H1 (cell line): ENCODE results near the gene LRRC8D. TPM values are rescaled to one million over a fixed set of nuclear protein-coding genes. Genes with fewer than 3 reads are reported as not detected.

Experiments
- CTCF ChIA-PET: fragments of 300-600 bp; sonication (Branson Sonifier 250); formaldehyde crosslinking; loops from one replicate; lab custom pipeline; 2021; ENCODE audit not compliant: partially characterized antibody; lab: Charles Lee
- POLR2A ChIA-PET: fragments of 300-600 bp; sonication (Branson Sonifier 250); formaldehyde crosslinking; loops from one replicate; lab custom pipeline; 2021; ENCODE audit warnings: inconsistent platforms; ENCODE audit not compliant: partially characterized antibody; lab: Charles Lee
- DNase-seq, 2 experiments: peaks; one replicate each; pipeline versions ENCODE4 v3.0.0 to v3.0.0-alpha.2; 2010 to 2022; ENCODE audit warnings: low spot score in 2 of 2, low read depth in 1 of 2, mixed read lengths in 1 of 2
- FAIRE-seq: peaks from 2 replicates; lab custom pipeline; 2011; peaks lifted over from hg19 to GRCh38; lab: Jason Lieb, UNC
- H2AFZ ChIP-seq: 2 replicates; pipeline ENCODE4 v1.8.1; 2012; ENCODE audit warnings: low read length, inconsistent platforms
- H2AK5ac ChIP-seq: 2 replicates; pipeline ENCODE4 v1.6.1; 2013; ENCODE audit warnings: low read depth, low read length
- H2BK120ac ChIP-seq: replicated peaks from 2 replicates; pipeline ENCODE3; 2013; ENCODE audit warnings: low read depth, low read length, inconsistent platforms
- H2BK12ac ChIP-seq: 2 replicates; pipeline ENCODE4 v1.6.1; 2013; ENCODE audit warnings: low read depth, low read length
- H2BK15ac ChIP-seq: 2 replicates; pipeline ENCODE4 v1.6.1; 2013; ENCODE audit warnings: low read length
- H2BK20ac ChIP-seq: 2 replicates; pipeline ENCODE4 v1.6.1; 2013; ENCODE audit warnings: low read length
- H2BK5ac ChIP-seq: 2 replicates; pipeline ENCODE4 v1.6.1; 2013; ENCODE audit warnings: low read depth, low read length
- H3K14ac ChIP-seq: 2 replicates; pipeline ENCODE4 v1.6.1; 2013; ENCODE audit warnings: inconsistent platforms; ENCODE audit not compliant: insufficient read length
- H3K18ac ChIP-seq: 2 replicates; pipeline ENCODE4 v1.6.1; 2013; ENCODE audit warnings: low read length; ENCODE audit errors: extremely low read depth
- H3K23ac ChIP-seq: 2 replicates; pipeline ENCODE4 v1.6.1; 2013; ENCODE audit warnings: inconsistent platforms; ENCODE audit not compliant: insufficient read length
- H3K23me2 ChIP-seq: 2 replicates; pipeline ENCODE4 v1.6.1; 2013; ENCODE audit warnings: low read depth, low read length
- H3K27ac ChIP-seq: 2 replicates; pipeline ENCODE4 v1.6.1; 2011; ENCODE audit warnings: low read depth, low read length, inconsistent platforms
- H3K27me3 ChIP-seq, 4 experiments: replicated peaks in 1 of 4; 1 replicate in 1 of 4; 2 replicates in 3 of 4; pipeline versions ENCODE4 v1.6.1 to v1.8.1; 2011 to 2013; ENCODE audit warnings: low read length in 3 of 4, mild to moderate bottlenecking in 3 of 4, inconsistent platforms in 2 of 4, mixed read lengths in 2 of 4, moderate library complexity in 1 of 4; ENCODE audit not compliant: control insufficient read depth in 3 of 4, insufficient read depth in 3 of 4; ENCODE audit errors: extremely low read depth in 1 of 4
- H3K36me3 ChIP-seq, 4 experiments: 2 replicates each; pipeline versions ENCODE4 v1.6.1 to v1.8.1; 2011 to 2013; ENCODE audit warnings: mild to moderate bottlenecking in 4 of 4, low read length in 3 of 4, moderate library complexity in 2 of 4, control low read depth in 1 of 4, inconsistent platforms in 1 of 4; ENCODE audit not compliant: insufficient read depth in 4 of 4, control insufficient read depth in 2 of 4
- H3K4ac ChIP-seq: replicated peaks from 2 replicates; pipeline ENCODE3; 2013; ENCODE audit warnings: low read length, low read depth, mixed read lengths, inconsistent platforms; ENCODE audit not compliant: insufficient read length
- H3K4me1 ChIP-seq, 4 experiments: replicated peaks in 1 of 4; 1 replicate in 1 of 4; 2 replicates in 3 of 4; pipeline versions ENCODE4 v1.6.1 to v1.8.1; 2011 to 2013; ENCODE audit warnings: low read length in 3 of 4, inconsistent platforms in 2 of 4, mixed read lengths in 1 of 4; ENCODE audit not compliant: insufficient read depth in 4 of 4, control insufficient read depth in 3 of 4
- H3K4me2 ChIP-seq, 2 experiments: 2 replicates each; pipeline versions ENCODE4 v1.6.1 to v1.8.1; 2011 to 2013; ENCODE audit warnings: low read depth in 2 of 2, low read length in 2 of 2, control low read depth in 1 of 2, inconsistent platforms in 1 of 2, mild to moderate bottlenecking in 1 of 2; ENCODE audit not compliant: insufficient read depth in 1 of 2
- H3K4me3 ChIP-seq, 4 experiments: fragments of 200-600, 300-600 bp in 1 of 4; sonication (generic), shearing (Covaris generic), sonication (Bioruptor Twin) in 1 of 4; 2 replicates each; pipeline versions ENCODE4 v1.5.1 to v1.8.1; 2011 to 2016; ENCODE audit warnings: low read length in 4 of 4, low read depth in 3 of 4, control low read depth in 2 of 4, inconsistent platforms in 2 of 4, mild to moderate bottlenecking in 2 of 4, mixed read lengths in 1 of 4, moderate library complexity in 1 of 4; ENCODE audit not compliant: insufficient read depth in 2 of 4; ENCODE audit errors: extremely low read depth in 1 of 4
- H3K56ac ChIP-seq: replicated peaks from 2 replicates; pipeline ENCODE3; 2013; ENCODE audit warnings: low read depth, mild to moderate bottlenecking, mixed read lengths, low read length, inconsistent platforms; ENCODE audit not compliant: insufficient read length
- H3K79me1 ChIP-seq: 2 replicates; pipeline ENCODE4 v1.6.1; 2013; ENCODE audit warnings: low read depth, low read length, control low read depth
- H3K79me2 ChIP-seq, 2 experiments: 2 replicates each; pipeline versions ENCODE4 v1.6.1 to v1.8.1; 2012 to 2013; ENCODE audit warnings: low read length in 2 of 2, mild to moderate bottlenecking in 2 of 2, inconsistent platforms in 1 of 2; ENCODE audit not compliant: insufficient read depth in 2 of 2, control insufficient read depth in 1 of 2
- H3K9ac ChIP-seq, 4 experiments: replicated peaks in 1 of 4; 1 replicate in 1 of 4; 2 replicates in 3 of 4; pipeline versions ENCODE4 v1.6.1 to v1.8.1; 2011 to 2013; ENCODE audit warnings: low read depth in 3 of 4, low read length in 3 of 4, control low read depth in 2 of 4, mild to moderate bottlenecking in 2 of 4, moderate library complexity in 2 of 4, inconsistent platforms in 1 of 4; ENCODE audit errors: extremely low read depth in 1 of 4
- H3K9me3 ChIP-seq, 2 experiments: 2 replicates each; pipeline versions ENCODE4 v1.6.1 to v1.8.1; 2012 to 2013; ENCODE audit warnings: mild to moderate bottlenecking in 2 of 2, moderate library complexity in 2 of 2, control low read depth in 1 of 2, inconsistent platforms in 1 of 2, low read depth in 1 of 2, low read length in 1 of 2, mixed read lengths in 1 of 2; ENCODE audit not compliant: insufficient read depth in 2 of 2
- H4K20me1 ChIP-seq, 2 experiments: replicated peaks in 1 of 2; 2 replicates each; pipeline versions ENCODE3 to v1.8.1; 2011 to 2013; ENCODE audit warnings: inconsistent platforms in 2 of 2, low read length in 2 of 2, mild to moderate bottlenecking in 1 of 2; ENCODE audit not compliant: insufficient read depth in 2 of 2, control insufficient read depth in 1 of 2
- H4K5ac ChIP-seq: 2 replicates; pipeline ENCODE4 v1.6.1; 2013; ENCODE audit warnings: low read length, low read depth, mixed read lengths, inconsistent platforms; ENCODE audit not compliant: insufficient read length
- H4K8ac ChIP-seq: 2 replicates; pipeline ENCODE4 v1.8.0; 2013; ENCODE audit warnings: mild to moderate bottlenecking, moderate library complexity, low read length, inconsistent platforms; ENCODE audit not compliant: insufficient read depth; ENCODE audit errors: extremely low read depth
- H4K91ac ChIP-seq: replicated peaks from 2 replicates; pipeline ENCODE3; 2013; ENCODE audit warnings: low read length, mixed read lengths, inconsistent platforms; ENCODE audit not compliant: insufficient read length
- ATF2 ChIP-seq: IDR thresholded peaks from 2 replicates; pipeline ENCODE4 v1.6.1; 2012; ENCODE audit warnings: low read length, inconsistent platforms
- SIN3A ChIP-seq, 2 experiments: IDR thresholded peaks in 1 of 2; conservative IDR thresholded peaks in 1 of 2; 2 replicates each; pipeline ENCODE4 v1.6.1; 2011 to 2012; ENCODE audit warnings: low read length in 2 of 2, improper control_type of control experiment in 1 of 2, low read depth in 1 of 2, mild to moderate bottlenecking in 1 of 2
- TAF7 ChIP-seq: optimal IDR thresholded peaks from 2 replicates; pipeline ENCODE3; 2011; ENCODE audit warnings: low read depth, mild to moderate bottlenecking, inconsistent platforms, low read length, moderate library complexity, borderline replicate concordance
- WGBS, 2 experiments: shearing (Covaris generic) in 1 of 2; methylation state at CpG; one replicate each; pipeline versions ENCODE4 v1.1.6 to v1.1.7; 2013 to 2015; ENCODE audit warnings: low lambda C conversion rate in 2 of 2, mixed read lengths in 2 of 2, inconsistent platforms in 1 of 2, low coverage in 1 of 2, missing lambda C conversion rate in 1 of 2; ENCODE audit not compliant: insufficient replicate concordance in 2 of 2, insufficient coverage in 1 of 2, insufficient read length in 1 of 2; ENCODE audit errors: extremely low coverage in 1 of 2, missing lambda C conversion rate in 1 of 2; 5-methylcytosine and 5-hydroxymethylcytosine counted together
- polyA plus RNA-seq, 7 experiments: library from polyadenylated mRNA; depleted of rRNA in 3 of 7; stranded (reverse) in 5 of 7; unstranded in 2 of 7; fragments of >200 nt in 5 of 7; fragments of 200-250 nt in 2 of 7; gene quantifications; 1 replicate in 5 of 7; 2 replicates in 1 of 7; 4 replicates in 1 of 7; pipeline versions ENCODE4 v1.2.1 to v1.2.3, GENCODE V29; 2011 to 2013; ENCODE audit warnings: missing spikeins in 2 of 7, mixed read lengths in 2 of 7
- total RNA-seq: library from RNA; stranded (reverse); fragmentation: NEBNext Ultra II Directional; extraction: Animal tissue kit (Norgen Biotek cat#: 25700); gene quantifications from 2 replicates; pipeline ENCODE4 v1.2.1, GENCODE V29; 2021

Gene LRRC8D
- total and polyA plus RNA-seq, 2 of the 8 experiments (the other 6 are each of a cell fraction or from before 2014, with no cell fraction given): 42.0 to 58.5 TPM

- Histone ChIP-seq H4K91ac (no peak overlapping the region), H3K23me2 (no peaks in the 10 kb centered on the region), H4K20me1 (peaks cover 7 to 14% of the 10 kb centered on the region in 2 experiments), H4K8ac (no peak overlapping the region), H3K56ac (no peak overlapping the region), H2AK5ac (no peak overlapping the region), H2BK5ac (no peak overlapping the region), H3K27me3 (no peaks in the 10 kb centered on the region), H2BK15ac (no peak overlapping the region), H3K4me1 (peaks cover 8 to 24% (median 17%) of the 10 kb centered on the region in 4 experiments), H3K79me1 (peaks cover 14% of the 10 kb centered on the region), H3K36me3 (peaks cover 0 to 7% (median 5%) of the 10 kb centered on the region in 4 experiments; a peak in 2 of 8 replicates), H3K79me2 (peaks cover 5 to 96% of the 10 kb centered on the region in 2 experiments), H2BK120ac (no peak overlapping the region), H2AFZ (no peak overlapping the region), H2BK12ac (no peak overlapping the region), H3K4ac (no peak overlapping the region), H2BK20ac (no peak overlapping the region), H3K4me3 (no peak overlapping the region), H4K5ac (no peak overlapping the region), H3K23ac (no peak overlapping the region), H3K9me3 (no peaks in the 10 kb centered on the region), H3K4me2 (peak overlapping the region; percentile 15 to 27; a peak in 2 of 4 replicates), H3K9ac (no peak overlapping the region), H3K18ac (no peak overlapping the region), H3K14ac (no peak overlapping the region), H3K27ac (no peak overlapping the region)
- no peak for FAIRE-seq
- ChIA-PET POLR2A (interaction anchor here (0.8 to 6.8 kb wide), 4 partner anchors 9 to 99 kb away, joined by 3 to 87 read pairs (median 4); partner anchors contain the start of gene LRRC8D), CTCF (no interaction called here)
- DNase-seq: no peak
- TF ChIP-seq SIN3A (conservative IDR thresholded peaks at IDR 0.05 in 1 of 2, IDR thresholded peaks at IDR 0.05 in 1 of 2; ENCODE audit: low read depth in 1 of 2, low read length in 2 of 2): 0 out of 4 replicates have a peak, but pooled peaks of 1 of the 2 experiments have one; percentile 22
- no peak for TF ChIP-seq TAF7
- TF ChIP-seq ATF2: no peak
- 37% methylated on average over 7 of the region's 7 CpGs; no CpG with 5 or more reads in 1 of the 2 experiments for WGBS, 2 experiments
Observed at GRCh38 chr1:89831462-89832120, 10.8 kb downstream of the LRRC8D start.
